ENCODE data around the gene ZNF8.
A peak's percentile ranks its signal among the peaks of the same experiment; 100 is the strongest.

The ZNF8 gene

DNA sequence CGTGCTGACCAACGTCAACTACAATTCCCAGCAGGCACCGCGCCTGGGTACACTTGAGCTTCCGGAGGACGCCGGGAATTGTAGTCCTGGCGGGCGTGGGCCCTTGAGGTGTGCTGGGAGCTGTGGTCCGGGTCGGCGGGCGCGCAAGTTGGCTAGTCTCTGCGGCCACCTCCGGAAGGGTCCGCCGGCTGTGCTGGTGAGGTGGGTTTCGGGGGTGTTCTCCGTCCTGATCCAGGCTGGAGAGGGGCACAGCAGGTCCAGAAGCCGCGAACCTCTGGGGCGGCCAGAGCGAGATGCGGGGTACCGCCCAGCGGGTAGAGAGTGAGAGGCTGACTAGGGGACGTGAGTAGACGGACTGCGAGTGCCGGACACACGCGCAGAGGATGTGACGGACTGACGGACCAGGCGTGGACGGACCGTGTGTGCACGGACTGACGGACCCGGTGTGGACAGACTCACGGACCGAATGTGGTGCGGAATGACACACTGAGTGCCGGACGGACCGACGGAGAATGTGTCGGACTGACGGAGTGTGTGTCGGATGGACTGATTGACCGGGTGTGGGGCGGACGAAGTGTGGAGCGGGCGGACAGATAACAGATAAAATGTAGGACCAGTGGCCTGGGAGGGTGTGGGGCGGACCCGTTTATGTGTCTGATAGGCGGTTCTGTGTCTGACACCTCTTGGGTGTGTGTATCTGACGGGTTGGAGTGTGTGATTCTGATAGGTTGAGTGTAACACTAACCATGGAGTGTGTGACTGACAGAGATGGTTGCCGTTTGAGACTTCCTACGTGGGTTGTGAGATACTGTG lies 48.4 kb downstream of the ZNF8 start, which contains the start of gene ZSCAN22:
Gene ZSCAN22 (plus strand): TSS at position 81 of the 813 bp plus-strand sequence. CDS start 7,809 bp downstream, outside the sequence.
- no CpG with 5 or more reads among the region's 62 CpGs for WGBS (ENCODE audit: extremely low coverage, insufficient coverage, insufficient read length)
- peak within 1 kb of the TSS; percentile 59 for H4K12ac ChIP-seq (ENCODE audit: low read depth, low read length)

GRCh38 chr19:58328999-58329398 lies 50.2 kb downstream of the ZNF8 start:
- Histone ChIP-seq H4K8ac (ENCODE audit: low read depth, low read length) (no peak overlapping the region), H4K12ac (ENCODE audit: low read depth, low read length) (no peak overlapping the region), H3K18ac (ENCODE audit: low read length) (no peak overlapping the region), H3K23ac (ENCODE audit: low read length) (no peak overlapping the region), H3K4ac (ENCODE audit: low read depth, low read length) (no peak overlapping the region), H3K4me1 (ENCODE audit: control insufficient read depth in 1 of 2, insufficient read depth in 2 of 2, low read length in 2 of 2) (peaks cover 0 to 9% of the 10 kb centered on the region in 2 experiments), H2AK5ac (ENCODE audit: low read length) (no peak overlapping the region), H3K4me2 (ENCODE audit: low read length) (no peak overlapping the region), H3K36me3 (ENCODE audit: control insufficient read depth in 1 of 2, insufficient read depth in 2 of 2, low read length in 2 of 2) (no peaks in the 10 kb centered on the region), H3K14ac (ENCODE audit: low read length) (no peak overlapping the region), H3K79me1 (ENCODE audit: low read length) (peaks cover 5% of the 10 kb centered on the region), H3K4me3 (ENCODE audit: low read depth, low read length) (no peak overlapping the region), H4K91ac (ENCODE audit: low read depth, low read length) (no peak overlapping the region), H3K27me3 (ENCODE audit: insufficient read depth, low read length) (no peaks in the 10 kb centered on the region), H3K9me3 (ENCODE audit: insufficient read depth, low read depth, low read length) (no peaks in the 10 kb centered on the region), H2AFZ (ENCODE audit: insufficient read depth, low read length, poor library complexity) (no peak overlapping the region), H2BK5ac (ENCODE audit: low read depth, low read length, poor library complexity) (no peak overlapping the region), H3K79me2 (ENCODE audit: control insufficient read depth, insufficient read depth, low read length, poor library complexity) (peaks cover 9% of the 10 kb centered on the region), H2BK120ac (ENCODE audit: insufficient read depth, low read length, poor library complexity) (no peak overlapping the region), H2BK12ac (ENCODE audit: low read length) (no peak overlapping the region), H3K27ac (ENCODE audit: low read depth, low read length) (no peak overlapping the region), H3K9ac (ENCODE audit: low read length) (no peak overlapping the region)
- no CpG with 5 or more reads among the region's 10 CpGs for WGBS (ENCODE audit: extremely low coverage, insufficient coverage, insufficient read length)
- DNase-seq, result no peak

More for the DNA sequence above, 48.4 kb downstream of the ZNF8 start, which contains the start of gene ZSCAN22:
- Histone ChIP-seq H4K91ac (ENCODE audit: low read depth, low read length) (peak within 1 kb of the TSS; percentile 61), H2BK12ac (ENCODE audit: low read length) (no peak within 1 kb of the TSS), H2BK120ac (ENCODE audit: insufficient read depth, low read length, poor library complexity) (peak within 1 kb of the TSS; percentile 13), H3K9ac (ENCODE audit: low read length) (peak within 1 kb of the TSS; percentile 95), H3K4me2 (ENCODE audit: low read length) (peak within 1 kb of the TSS; percentile 85), H2AK5ac (ENCODE audit: low read length) (peak within 1 kb of the TSS; percentile 4), H3K79me2 (ENCODE audit: control insufficient read depth, insufficient read depth, low read length, poor library complexity) (peaks cover 9% of the 10 kb centered on the region), H3K79me1 (ENCODE audit: low read length) (peaks cover 5% of the 10 kb centered on the region), H3K4me1 (ENCODE audit: control insufficient read depth in 1 of 2, insufficient read depth in 2 of 2, low read length in 2 of 2) (peaks cover 0 to 9% of the 10 kb centered on the region in 2 experiments), H3K27ac (ENCODE audit: low read depth, low read length) (peak within 1 kb of the TSS; percentile 25), H3K18ac (ENCODE audit: low read length) (peak within 1 kb of the TSS; percentile 26), H2AFZ (ENCODE audit: insufficient read depth, low read length, poor library complexity) (peak within 1 kb of the TSS; percentile 88), H3K14ac (ENCODE audit: low read length) (peak within 1 kb of the TSS; percentile 89), H3K36me3 (ENCODE audit: control insufficient read depth in 1 of 2, insufficient read depth in 2 of 2, low read length in 2 of 2) (no peaks in the 10 kb centered on the region), H3K4ac (ENCODE audit: low read depth, low read length) (peak within 1 kb of the TSS; percentile 47), H3K4me3 (ENCODE audit: low read depth, low read length) (peak within 1 kb of the TSS; percentile 92), H2BK5ac (ENCODE audit: low read depth, low read length, poor library complexity) (peak within 1 kb of the TSS; percentile 18), H3K23ac (ENCODE audit: low read length) (no peak within 1 kb of the TSS), H3K9me3 (ENCODE audit: insufficient read depth, low read depth, low read length) (peaks cover 2% of the 10 kb centered on the region), H4K8ac (ENCODE audit: low read depth, low read length) (peak within 1 kb of the TSS; percentile 88), H3K27me3 (ENCODE audit: insufficient read depth, low read length) (no peaks in the 10 kb centered on the region)
- DNase-seq, result peak; percentile 97 to 98

- Histone ChIP-seq H3K27ac (ENCODE audit: low read depth, low read length) (no peak overlapping the region), H3K23ac (ENCODE audit: low read length) (no peak overlapping the region), H2AK5ac (ENCODE audit: low read length) (no peak overlapping the region), H3K79me1 (ENCODE audit: low read length) (peaks cover 5% of the 10 kb centered on the region), H2BK5ac (ENCODE audit: low read depth, low read length, poor library complexity) (no peak overlapping the region), H3K36me3 (ENCODE audit: control insufficient read depth in 1 of 2, insufficient read depth in 2 of 2, low read length in 2 of 2) (peaks cover 6 to 8% of the 10 kb centered on the region in 2 experiments), H3K27me3 (ENCODE audit: insufficient read depth, low read length) (no peaks in the 10 kb centered on the region), H3K4me1 (ENCODE audit: control insufficient read depth in 1 of 2, insufficient read depth in 2 of 2, low read length in 2 of 2) (peaks cover 0 to 9% of the 10 kb centered on the region in 2 experiments), H3K18ac (ENCODE audit: low read length) (no peak overlapping the region), H4K12ac (ENCODE audit: low read depth, low read length) (no peak overlapping the region), H3K4me3 (ENCODE audit: low read depth, low read length) (no peak overlapping the region), H4K91ac (ENCODE audit: low read depth, low read length) (no peak overlapping the region), H2BK12ac (ENCODE audit: low read length) (no peak overlapping the region), H3K9ac (ENCODE audit: low read length) (peak overlapping the region; percentile 5), H3K4ac (ENCODE audit: low read depth, low read length) (no peak overlapping the region), H3K79me2 (ENCODE audit: control insufficient read depth, insufficient read depth, low read length, poor library complexity) (peaks cover 9% of the 10 kb centered on the region), H3K4me2 (ENCODE audit: low read length) (no peak overlapping the region), H4K8ac (ENCODE audit: low read depth, low read length) (no peak overlapping the region), H2AFZ (ENCODE audit: insufficient read depth, low read length, poor library complexity) (no peak overlapping the region), H2BK120ac (ENCODE audit: insufficient read depth, low read length, poor library complexity) (no peak overlapping the region), H3K9me3 (ENCODE audit: insufficient read depth, low read depth, low read length) (no peaks in the 10 kb centered on the region), H3K14ac (ENCODE audit: low read length) (no peak overlapping the region)
- no CpG with 5 or more reads among the region's 4 CpGs for WGBS (ENCODE audit: extremely low coverage, insufficient coverage, insufficient read length)
- DNase-seq, result no peak
These were observed 51.7 kb downstream of the ZNF8 start for GRCh38 chr19:58330458-58330857.

DNA sequence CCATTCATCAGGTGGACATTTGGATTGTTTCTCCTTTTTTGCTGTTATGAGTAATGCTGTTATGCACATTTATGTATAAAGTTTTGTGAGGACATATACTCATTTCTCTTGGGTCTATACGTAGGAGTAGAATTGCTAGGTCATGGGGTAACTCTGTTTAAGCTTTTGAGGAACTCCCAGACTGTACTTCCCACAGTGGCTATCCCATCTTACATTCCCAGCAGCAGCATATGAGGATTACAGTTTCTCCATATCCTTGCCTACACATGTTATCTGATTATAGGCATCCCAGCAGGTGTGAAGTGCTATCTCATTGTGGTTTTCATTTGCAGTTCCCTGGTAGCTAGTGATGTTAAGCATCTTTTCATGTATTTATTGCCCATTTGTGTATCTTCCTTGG lies 53.9 kb downstream of the ZNF8 start:
- DNase-seq, result no peak
- Histone ChIP-seq H2AFZ (ENCODE audit: insufficient read depth, low read length, poor library complexity) (no peak overlapping the region), H3K4ac (ENCODE audit: low read depth, low read length) (no peak overlapping the region), H3K79me2 (ENCODE audit: control insufficient read depth, insufficient read depth, low read length, poor library complexity) (no peaks in the 10 kb centered on the region), H4K12ac (ENCODE audit: low read depth, low read length) (no peak overlapping the region), H2BK120ac (ENCODE audit: insufficient read depth, low read length, poor library complexity) (no peak overlapping the region), H3K9ac (ENCODE audit: low read length) (no peak overlapping the region), H3K27me3 (ENCODE audit: insufficient read depth, low read length) (no peaks in the 10 kb centered on the region), H3K14ac (ENCODE audit: low read length) (no peak overlapping the region), H2BK12ac (ENCODE audit: low read length) (no peak overlapping the region), H3K27ac (ENCODE audit: low read depth, low read length) (no peak overlapping the region), H3K4me2 (ENCODE audit: low read length) (no peak overlapping the region), H3K36me3 (ENCODE audit: control insufficient read depth in 1 of 2, insufficient read depth in 2 of 2, low read length in 2 of 2) (peaks cover 12 to 24% of the 10 kb centered on the region in 2 experiments), H4K8ac (ENCODE audit: low read depth, low read length) (no peak overlapping the region), H3K9me3 (ENCODE audit: insufficient read depth, low read depth, low read length) (peaks cover under 1% of the 10 kb centered on the region), H2AK5ac (ENCODE audit: low read length) (no peak overlapping the region), H3K4me1 (ENCODE audit: control insufficient read depth in 1 of 2, insufficient read depth in 2 of 2, low read length in 2 of 2) (peaks cover 0 to 3% of the 10 kb centered on the region in 2 experiments), H4K91ac (ENCODE audit: low read depth, low read length) (no peak overlapping the region), H3K23ac (ENCODE audit: low read length) (no peak overlapping the region), H3K79me1 (ENCODE audit: low read length) (no peaks in the 10 kb centered on the region), H3K4me3 (ENCODE audit: low read depth, low read length) (no peak overlapping the region), H2BK5ac (ENCODE audit: low read depth, low read length, poor library complexity) (no peak overlapping the region), H3K18ac (ENCODE audit: low read length) (no peak overlapping the region)
- WGBS (ENCODE audit: extremely low coverage, insufficient coverage, insufficient read length), result no CpG with 5 or more reads among the region's 1 CpG

Data from trophoblast cell (in vitro differentiated cells and primary cell).